ENCODE measurements around the gene MGST2. TPM values are rescaled to one million over a fixed set of nuclear protein-coding genes. Genes with fewer than 3 reads are reported as not detected.

Gene MGST2
- total RNA-seq, 1 experiment from 2014 or later: 14.9 TPM

- peaks cover 93% of the 10 kb centered on the region for H3K27me3 Mint-ChIP-seq (ENCODE audit: low read depth)
- H3K4me1 Mint-ChIP-seq: peaks cover 42% of the 10 kb centered on the region
- ChIA-PET POLR2A (no interaction called here), CTCF (interaction anchor here (0.6 to 1.3 kb wide), 2 partner anchors 9 to 32 kb away, joined by 3 to 4 read pairs; no protein-coding TSS in a partner anchor)
- H3K9me3 Mint-ChIP-seq: no peaks in the 10 kb centered on the region
- H3K4me3 Mint-ChIP-seq: peak overlapping the region; percentile 36
- H3K36me3 Mint-ChIP-seq: no peaks in the 10 kb centered on the region
- ATAC-seq (peak; percentile 24), DNase-seq (ENCODE audit: low spot score) (no peak)
- TF ChIP-seq NFATC4 (CRISPR knock-in tag; IDR thresholded peaks at IDR 0.05) (no peak), TEAD1 (CRISPR knock-in tag; IDR thresholded peaks at IDR 0.05) (peak; percentile 71; the same call in 1 of the 2 replicates)
- no peak overlapping the region for H3K27ac Mint-ChIP-seq
Measured at GRCh38 chr4:139624441-139625092, 41.1 kb upstream of the MGST2 start.

- Mint-ChIP-seq H3K27ac (no peak overlapping the region), H3K4me1 (peaks cover 42% of the 10 kb centered on the region), H3K9me3 (no peaks in the 10 kb centered on the region), H3K27me3 (ENCODE audit: low read depth) (peaks cover 93% of the 10 kb centered on the region), H3K4me3 (no peak overlapping the region), H3K36me3 (no peaks in the 10 kb centered on the region)
- POLR2A ChIA-PET: no interaction called here
- DNase-seq (ENCODE audit: low spot score) (no peak), ATAC-seq (no peak)
- no peak for TF ChIP-seq IRF1 (CRISPR knock-in tag; IDR thresholded peaks at IDR 0.05)
- no peak for TF ChIP-seq MXD4 (CRISPR knock-in tag; IDR thresholded peaks at IDR 0.05; ENCODE audit: borderline replicate concordance)
- TF ChIP-seq USF2 (CRISPR knock-in tag; IDR thresholded peaks at IDR 0.05): no peak
- no peak for TF ChIP-seq NFATC4 (CRISPR knock-in tag; IDR thresholded peaks at IDR 0.05)
- no peak for TF ChIP-seq FOXP1 (CRISPR knock-in tag; IDR thresholded peaks at IDR 0.05; ENCODE audit: borderline replicate concordance)
- no peak for TF ChIP-seq TCF7 (CRISPR knock-in tag; IDR thresholded peaks at IDR 0.05; ENCODE audit: low read depth)
- no peak for TF ChIP-seq E2F4 (CRISPR knock-in tag; IDR thresholded peaks at IDR 0.05; ENCODE audit: borderline replicate concordance, low read depth)
- TF ChIP-seq ZNF671 (CRISPR knock-in tag; IDR thresholded peaks at IDR 0.05): no peak
- TF ChIP-seq SP1 (CRISPR knock-in tag; conservative IDR thresholded peaks at IDR 0.05): no peak
- TF ChIP-seq ZNF416 (CRISPR knock-in tag; IDR thresholded peaks at IDR 0.05): no peak
- no peak for TF ChIP-seq JUN (CRISPR knock-in tag; IDR thresholded peaks at IDR 0.05)
- no peak for TF ChIP-seq SMAD4 (CRISPR knock-in tag; IDR thresholded peaks at IDR 0.05)
- no peak for TF ChIP-seq NR1H2 (CRISPR knock-in tag; IDR thresholded peaks at IDR 0.05)
- TF ChIP-seq ZNF512 (CRISPR knock-in tag; IDR thresholded peaks at IDR 0.05; ENCODE audit: borderline replicate concordance): no peak
- no peak for TF ChIP-seq IRF2 (CRISPR knock-in tag; IDR thresholded peaks at IDR 0.05; ENCODE audit: borderline replicate concordance, low read depth)
- no peak for TF ChIP-seq STAT6 (CRISPR knock-in tag; conservative IDR thresholded peaks at IDR 0.05; ENCODE audit: low read depth)
- TF ChIP-seq ATF2 (CRISPR knock-in tag; IDR thresholded peaks at IDR 0.05; ENCODE audit: borderline replicate concordance, low read depth): no peak
- CTCF ChIA-PET: interaction anchor here (0.6 to 1.3 kb wide), 2 partner anchors 9 to 32 kb away, joined by 3 to 4 read pairs; no protein-coding TSS in a partner anchor
Measured at GRCh38 chr4:139625093-139625455, 40.5 kb upstream of the MGST2 start.
